Measurements from ENCODE around the gene PGAM2.
A peak's percentile ranks its signal among the peaks of the same experiment; 100 is the strongest.

The PGAM2 gene

DNA sequence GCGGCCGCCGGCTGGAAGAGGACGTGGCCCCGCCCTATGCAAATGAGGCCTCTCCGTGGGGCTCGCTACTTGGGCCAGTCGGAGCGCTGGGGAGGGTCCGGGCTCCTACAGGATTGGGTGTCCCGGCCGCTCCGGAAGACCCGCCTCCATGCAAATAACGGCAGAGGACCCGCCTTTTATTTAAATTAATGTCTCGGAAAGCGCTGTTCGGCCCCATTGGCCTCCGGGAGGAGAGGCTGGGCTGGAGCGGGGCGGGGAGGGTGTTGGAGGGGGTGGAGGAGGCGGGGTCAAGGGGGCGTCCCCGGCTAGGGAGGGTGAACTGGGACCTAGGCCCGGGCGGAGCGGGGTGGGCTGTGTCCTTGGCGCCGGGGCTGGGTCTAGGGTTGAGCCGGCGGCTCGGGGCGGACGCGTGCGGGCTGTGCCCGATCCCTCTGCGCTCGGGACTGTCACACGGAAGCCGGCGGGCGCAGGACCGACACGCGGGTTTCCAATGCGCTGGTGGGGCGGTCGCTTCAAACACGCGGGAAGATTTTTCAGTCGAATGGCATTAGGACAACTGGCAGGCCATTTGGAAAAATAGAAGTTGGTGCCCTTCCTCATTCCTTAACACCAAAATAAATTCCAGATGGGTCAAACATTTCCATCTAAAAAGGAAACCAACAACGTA lies 17.3 kb upstream of the PGAM2 start:
- DNase-seq (ENCODE audit: low spot score), result peak; percentile 99

DNA sequence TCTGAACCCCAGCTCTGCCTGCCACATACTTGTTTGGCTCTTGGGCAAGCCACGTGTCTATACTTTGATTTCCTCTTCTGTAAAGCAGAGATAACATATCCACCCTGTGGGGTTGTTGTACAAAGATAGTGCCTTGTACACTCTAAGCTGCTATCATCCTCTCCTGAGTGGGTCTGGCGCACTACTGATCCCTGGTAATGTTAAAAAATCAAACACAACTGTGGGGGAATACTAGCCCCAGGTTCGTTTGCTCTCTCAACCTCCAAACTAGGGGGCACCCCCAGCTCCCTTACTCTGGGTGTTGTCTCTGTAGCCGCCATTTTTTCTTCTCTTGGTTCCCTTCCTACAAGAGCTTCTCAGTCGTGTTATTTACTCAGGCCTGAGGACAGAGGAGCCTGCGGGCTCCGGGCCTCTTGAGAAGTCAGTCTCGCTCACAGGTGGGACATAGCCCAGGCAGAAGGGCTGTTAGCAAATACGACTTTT lies 15.9 kb upstream of the PGAM2 start:
- peak; percentile 42 for DNase-seq (ENCODE audit: low spot score)

DNA sequence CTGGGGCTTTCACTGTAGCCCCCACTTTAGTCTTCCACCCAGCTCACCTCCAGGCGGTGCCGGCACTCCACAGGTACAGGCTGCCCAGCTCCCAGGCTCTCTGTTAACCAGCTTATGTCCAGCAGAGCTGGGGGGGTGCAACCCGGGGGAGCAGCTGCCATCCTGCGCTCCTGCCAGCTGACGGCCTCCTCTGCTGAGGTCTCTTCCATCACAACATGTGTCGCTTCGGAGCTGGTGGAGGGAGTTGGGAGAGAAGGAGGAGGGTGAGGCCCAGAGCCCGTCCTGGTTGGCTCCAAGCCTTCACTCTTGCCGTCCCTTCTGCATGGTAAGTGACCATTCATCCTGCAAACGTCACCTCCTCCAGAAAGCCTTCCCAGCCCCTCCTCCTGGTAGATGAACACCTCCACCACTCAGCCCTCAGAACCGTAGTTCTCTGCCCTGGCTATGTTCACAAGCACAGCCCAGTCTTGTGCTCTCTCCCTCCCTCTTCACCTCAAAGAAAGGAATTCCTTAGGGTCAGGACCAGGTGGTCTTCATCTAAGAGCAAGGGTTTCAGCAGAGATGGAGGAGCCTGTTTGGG lies 15.4 kb upstream of the PGAM2 start:
- DNase-seq (ENCODE audit: low spot score), result no peak

DNA sequence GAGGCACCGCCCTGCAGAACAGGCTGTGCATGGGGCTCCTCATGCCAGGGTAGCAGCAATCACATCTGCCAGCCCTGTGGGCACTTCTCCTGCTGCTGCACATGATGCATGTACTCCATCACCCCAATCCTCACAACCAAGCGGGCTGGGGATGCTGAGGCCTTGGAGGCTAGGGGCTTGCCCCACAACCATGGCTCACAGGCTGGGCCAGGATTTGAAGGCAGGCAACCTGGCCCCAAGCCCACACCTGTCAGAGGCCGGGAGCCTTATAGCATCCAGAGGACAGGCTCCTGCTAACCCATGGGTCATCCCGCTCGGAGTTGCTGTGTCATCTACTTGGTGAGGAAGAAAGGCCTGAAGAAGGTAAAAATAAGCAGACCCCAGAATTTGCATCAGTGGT lies 14.8 kb upstream of the PGAM2 start:
- DNase-seq (ENCODE audit: low spot score), result no peak

DNA sequence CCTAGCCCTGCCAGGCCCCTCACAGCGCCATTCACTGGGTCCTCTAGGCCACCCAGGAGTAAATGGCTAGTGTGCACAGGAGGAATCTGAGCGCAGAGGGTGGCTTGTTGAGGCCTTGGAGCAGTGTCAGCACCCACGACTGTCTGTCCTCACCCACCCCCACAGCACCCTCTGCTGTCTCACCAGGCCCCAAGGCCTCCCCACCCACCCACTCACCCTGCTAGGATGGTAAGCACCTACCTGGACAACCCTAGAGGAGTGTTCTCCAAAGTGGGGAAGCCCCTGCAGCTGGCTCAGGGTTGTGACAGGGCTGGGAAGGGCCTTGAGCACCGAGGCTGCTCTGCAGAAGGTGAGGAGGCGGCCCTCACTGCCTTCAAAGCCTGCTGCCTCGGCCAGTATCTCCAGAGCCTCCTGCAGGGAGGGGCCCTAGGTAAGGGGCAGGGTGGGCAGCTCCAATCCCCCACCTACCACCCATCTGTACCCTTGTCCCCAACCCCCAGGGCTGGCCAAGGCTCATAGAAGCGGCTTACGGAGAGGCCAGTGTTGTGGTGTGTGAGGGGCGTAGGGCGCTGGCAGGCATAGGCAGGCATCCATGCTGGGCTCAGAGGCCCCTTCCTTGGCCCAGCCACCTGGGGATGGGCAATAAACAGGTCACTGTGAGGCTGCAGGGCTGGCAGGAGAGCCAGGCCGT lies 14.1 kb upstream of the PGAM2 start:
- no peak for DNase-seq (ENCODE audit: low spot score)

DNA sequence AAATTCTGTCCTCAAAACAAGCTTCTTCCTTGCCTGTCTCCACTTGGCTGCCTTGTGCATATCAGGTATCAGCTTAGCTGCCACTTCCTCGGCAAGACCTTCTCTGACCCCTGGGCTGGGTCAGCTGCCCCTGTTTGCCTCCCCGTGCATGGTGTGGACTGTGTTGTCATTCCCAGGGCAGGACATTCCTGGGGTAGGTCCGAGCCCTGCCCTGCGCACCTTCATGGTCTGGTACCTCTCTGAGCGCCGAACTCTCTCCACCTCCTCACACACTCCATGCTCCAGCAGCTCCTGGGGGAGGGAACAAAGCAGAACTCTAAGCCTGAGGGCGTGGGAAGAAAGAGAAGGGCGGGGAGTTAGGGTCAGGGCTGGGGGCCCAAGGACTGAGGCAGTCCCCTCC lies 13.2 kb upstream of the PGAM2 start:
- no peak for DNase-seq (ENCODE audit: low spot score)

DNA sequence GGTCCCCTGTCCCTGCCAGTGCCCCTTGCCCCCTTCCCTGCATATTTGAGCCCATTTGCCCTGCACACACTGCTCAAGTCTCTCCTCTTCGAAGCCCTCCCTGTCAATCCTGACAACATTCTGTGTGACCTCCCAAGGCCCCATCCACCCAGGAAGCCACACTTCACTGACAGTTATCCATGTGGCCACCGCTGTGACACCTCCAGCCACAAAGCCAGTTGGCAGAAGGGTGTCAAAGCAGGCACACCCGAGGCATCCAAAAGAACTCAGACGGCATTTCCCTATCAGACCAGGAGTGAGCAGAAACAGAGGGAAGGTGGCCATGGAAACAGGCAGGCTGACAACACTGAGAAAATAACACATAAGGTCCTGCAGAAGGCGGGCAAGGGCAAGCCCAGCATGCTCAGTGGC lies 12.3 kb upstream of the PGAM2 start:
- no peak for DNase-seq (ENCODE audit: low spot score)

DNA sequence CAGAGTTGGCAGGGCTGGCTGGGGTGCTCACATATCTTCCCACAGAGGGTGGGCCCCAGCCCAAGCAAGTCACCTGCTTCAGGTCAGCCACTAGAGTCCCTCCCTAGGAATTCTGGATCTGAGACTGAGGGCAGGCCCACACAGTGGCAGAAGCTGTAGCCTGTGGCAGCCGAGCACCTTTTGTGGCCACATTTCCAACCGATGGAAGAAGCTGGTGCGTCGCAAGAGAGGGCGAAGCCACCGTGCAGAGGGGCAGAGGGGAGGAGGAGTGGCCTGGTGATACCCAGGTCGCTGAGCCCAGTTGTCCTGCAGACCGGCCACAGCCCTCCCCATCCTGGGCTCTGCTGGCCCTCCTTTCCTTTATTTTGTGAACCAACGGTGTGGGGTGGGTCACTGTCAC lies 11.7 kb upstream of the PGAM2 start:
- no peak for DNase-seq (ENCODE audit: low spot score)

DNA sequence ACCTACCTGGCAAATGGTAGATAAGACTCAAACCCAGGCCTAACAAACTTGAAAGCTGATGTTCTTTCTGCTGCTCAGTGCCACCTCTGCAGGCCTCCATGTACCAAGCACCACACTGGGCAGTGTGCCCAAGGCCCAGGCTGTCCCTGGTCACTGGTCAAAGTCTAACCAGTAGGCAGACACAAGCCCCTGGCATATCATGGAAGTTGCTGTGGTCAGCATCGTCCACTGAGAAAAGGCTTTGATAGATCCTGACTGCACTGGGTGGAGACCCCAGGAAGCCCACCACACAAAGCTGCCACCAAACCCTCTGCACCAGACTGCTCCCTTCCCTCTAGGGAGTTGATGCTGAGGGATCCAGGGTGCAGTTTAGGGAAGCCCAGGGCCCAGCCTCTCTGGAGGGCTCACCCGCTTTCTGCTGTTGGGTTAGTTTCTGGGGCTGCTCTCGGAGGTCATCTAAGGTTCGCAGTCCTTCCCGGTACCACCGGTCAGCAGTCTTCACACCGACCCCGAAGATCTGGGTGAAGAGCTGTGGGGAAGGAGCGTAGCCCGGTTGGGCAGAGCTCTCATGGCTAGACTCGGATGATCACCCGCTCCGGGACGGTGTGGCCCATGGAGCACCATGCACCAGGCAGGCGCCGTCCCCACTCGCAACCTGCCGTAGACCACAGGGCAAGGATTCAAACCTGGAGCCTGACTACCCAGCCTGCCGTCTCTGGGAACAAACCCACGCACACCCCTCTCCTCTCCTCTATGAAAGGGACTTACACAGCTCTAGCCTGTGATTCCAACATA lies 10.9 kb upstream of the PGAM2 start:
- no peak for DNase-seq (ENCODE audit: low spot score)

DNA sequence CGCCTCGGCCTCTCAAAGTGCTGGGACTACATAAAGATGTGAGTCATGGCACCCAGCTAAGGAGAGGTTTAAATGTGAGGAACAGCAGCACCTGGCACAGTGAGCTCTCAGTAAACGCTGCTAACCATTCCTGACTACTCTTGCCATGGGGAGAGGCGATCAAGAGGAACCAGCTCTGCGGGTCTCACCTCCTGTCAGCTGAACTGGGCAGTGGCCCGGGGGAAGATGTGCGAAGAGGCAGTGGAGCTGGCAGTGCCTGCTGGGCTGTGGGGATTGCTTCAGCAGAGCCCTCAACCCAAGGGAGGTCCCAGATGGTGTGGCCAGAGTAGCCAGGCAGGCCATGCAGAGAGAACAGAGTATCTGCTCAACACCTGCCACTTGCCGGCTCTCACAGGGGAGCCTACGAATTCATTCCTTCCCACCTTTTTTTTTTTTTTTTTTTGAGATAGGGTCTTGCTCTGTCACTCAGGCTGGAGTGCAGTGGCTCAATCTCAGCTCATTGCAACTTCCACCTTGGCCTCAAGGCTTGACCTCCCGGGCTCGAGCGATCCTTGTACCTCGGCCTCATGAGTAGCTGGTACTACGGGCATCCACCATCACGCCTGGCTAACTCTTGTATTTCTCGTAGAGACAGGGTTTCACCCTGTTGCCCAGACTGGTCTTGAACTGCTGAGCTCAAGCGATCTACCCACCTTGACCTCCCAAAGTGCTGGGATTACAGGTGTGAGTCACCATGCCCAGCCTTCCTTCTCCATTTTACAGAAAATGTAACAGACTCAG lies 10.1 kb upstream of the PGAM2 start:
- no peak for DNase-seq (ENCODE audit: low spot score)

DNA sequence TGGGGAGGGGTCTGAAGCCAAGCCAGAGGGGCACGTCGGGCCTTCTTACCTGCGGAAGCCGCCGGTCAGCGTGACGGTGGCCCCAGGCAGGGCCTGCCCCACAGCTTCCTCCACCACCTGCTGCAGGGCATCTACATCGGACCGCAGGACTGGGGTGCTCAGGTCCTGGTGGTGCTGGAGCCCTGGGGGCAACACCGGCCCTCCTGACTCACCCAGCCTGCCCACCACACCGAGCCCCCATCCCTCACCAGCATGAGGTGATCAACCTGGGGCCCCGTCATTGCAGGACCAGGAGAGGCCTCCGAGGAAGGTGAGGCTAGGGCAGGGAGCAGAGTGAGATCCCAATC lies 9.0 kb upstream of the PGAM2 start:
- DNase-seq (ENCODE audit: low spot score), result no peak

DNA sequence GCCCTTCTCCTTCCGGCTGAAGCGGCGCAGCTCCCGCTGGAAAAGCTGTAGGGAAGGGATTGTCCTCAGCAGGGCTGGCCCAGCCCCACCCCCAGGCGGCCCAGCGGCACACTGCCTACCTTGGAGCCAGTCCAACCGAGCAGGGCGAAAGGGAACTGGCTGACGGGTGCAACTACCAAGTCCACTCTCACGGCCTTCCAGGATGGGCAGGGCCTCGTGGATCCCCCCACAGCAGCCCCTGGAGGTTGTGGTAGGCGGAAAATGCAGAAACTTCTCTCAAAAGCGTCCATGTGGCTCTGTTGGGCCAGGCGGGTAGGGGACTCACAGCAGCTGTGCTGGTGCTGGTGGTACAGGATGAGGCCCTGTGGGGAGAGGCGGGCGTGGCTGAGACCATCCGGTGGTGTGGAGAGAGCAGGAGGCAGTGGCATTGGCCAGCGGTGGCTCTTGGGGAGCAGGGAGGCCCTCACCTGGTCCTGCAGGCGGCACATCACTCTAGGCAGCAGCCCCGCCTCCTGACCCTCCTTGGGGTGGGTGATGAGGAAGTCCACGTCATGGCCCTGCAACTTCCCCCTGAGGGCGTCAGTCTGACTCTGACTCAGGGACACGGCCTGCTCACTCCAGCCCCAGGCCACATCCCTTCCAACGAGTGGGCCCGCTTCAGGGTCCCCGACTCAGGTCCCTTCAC lies 8.4 kb upstream of the PGAM2 start:
- DNase-seq (ENCODE audit: low spot score), result peak; percentile 50

DNA sequence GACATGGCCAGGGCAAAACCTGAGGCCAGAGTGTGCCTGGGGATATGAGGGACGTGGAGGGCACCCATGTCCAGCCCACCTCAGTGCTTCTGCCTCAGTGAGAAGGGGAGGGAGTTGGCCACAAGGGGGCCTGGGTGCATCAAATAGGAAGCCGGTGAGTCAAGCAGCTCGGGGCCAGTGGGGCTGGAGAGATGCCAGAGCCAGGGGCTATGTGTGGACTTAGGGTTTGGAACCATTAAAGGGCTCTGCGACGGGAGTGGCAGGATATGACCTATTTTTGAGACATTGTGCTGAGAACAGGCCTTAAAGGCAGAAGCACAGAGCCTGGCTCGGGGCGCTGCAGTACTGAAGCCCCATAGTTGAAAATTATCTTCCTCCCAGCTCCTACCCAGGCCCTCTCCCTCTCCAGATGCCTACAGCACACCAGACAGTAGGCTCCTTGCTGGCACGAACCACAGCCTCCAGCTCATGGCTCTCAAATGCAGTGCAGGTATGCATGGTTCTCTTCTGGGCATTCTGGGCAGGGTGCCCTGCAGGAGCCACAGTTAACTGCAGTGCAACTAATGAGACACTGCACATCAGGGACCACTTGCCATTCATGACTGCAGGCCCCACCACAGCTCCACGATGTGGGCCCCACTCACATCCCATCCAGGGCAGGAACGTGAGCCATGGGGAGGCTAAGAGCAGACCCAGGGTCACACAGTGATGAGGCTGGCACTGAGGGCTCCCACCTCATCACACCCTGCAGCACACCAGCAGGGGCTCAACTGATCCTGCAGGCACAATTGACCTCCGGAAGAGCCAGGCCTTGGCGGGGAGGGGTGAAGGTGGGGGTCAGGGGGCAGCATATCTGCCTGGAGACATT lies 7.2 kb upstream of the PGAM2 start:
- DNase-seq (ENCODE audit: low spot score), result peak; percentile 42

DNA sequence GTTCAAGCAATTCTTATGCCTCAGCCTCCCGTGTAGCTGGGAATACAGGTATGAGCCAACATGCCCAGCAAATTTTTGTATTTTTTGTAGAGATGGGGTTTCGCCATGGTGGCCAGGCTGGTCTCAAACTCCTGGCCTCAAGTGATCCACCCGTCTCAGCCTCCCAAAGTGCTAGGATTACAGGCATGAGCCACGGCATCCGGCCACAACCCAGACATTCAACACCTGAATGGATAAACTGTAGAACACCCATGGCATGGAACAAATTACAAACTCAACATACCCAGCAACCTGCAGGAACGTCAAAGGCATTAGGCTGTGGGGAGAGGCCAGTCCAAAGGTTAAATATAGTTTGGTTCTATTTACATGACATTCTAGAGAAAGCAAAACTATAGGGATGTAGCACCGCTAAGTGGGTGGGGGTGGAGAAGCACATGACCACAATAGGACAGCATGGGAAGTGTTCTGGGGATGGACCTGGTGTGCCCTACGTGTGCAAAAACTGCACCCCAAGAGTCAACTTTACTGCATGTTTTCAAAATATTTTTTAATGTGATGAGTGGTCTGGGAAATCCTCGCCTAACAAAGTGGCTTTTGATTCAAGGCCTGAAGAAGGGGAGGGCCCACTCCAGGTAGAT lies 6.5 kb upstream of the PGAM2 start:
- DNase-seq (ENCODE audit: low spot score), result no peak

DNA sequence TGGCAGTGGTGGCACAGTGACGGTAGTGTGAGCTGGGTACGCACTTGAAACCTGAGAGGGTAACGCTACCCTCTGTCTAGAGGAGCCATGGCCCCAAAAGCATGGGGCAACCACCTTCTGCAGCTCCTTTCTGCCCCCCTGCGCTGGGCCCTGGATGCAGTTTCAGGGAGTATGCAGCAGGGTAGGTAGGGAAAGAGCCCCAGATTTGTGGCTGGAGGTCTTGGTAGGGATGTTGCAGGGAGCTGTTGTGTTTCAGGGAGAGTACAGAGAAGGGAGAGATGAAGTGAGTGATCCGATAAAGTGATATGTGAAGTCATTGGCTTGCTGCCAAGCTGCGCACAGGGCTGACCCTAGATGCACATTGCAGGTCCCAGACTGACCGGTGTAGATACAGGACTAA lies 2.7 kb upstream of the PGAM2 start:
- no peak for DNase-seq (ENCODE audit: low spot score)

DNA sequence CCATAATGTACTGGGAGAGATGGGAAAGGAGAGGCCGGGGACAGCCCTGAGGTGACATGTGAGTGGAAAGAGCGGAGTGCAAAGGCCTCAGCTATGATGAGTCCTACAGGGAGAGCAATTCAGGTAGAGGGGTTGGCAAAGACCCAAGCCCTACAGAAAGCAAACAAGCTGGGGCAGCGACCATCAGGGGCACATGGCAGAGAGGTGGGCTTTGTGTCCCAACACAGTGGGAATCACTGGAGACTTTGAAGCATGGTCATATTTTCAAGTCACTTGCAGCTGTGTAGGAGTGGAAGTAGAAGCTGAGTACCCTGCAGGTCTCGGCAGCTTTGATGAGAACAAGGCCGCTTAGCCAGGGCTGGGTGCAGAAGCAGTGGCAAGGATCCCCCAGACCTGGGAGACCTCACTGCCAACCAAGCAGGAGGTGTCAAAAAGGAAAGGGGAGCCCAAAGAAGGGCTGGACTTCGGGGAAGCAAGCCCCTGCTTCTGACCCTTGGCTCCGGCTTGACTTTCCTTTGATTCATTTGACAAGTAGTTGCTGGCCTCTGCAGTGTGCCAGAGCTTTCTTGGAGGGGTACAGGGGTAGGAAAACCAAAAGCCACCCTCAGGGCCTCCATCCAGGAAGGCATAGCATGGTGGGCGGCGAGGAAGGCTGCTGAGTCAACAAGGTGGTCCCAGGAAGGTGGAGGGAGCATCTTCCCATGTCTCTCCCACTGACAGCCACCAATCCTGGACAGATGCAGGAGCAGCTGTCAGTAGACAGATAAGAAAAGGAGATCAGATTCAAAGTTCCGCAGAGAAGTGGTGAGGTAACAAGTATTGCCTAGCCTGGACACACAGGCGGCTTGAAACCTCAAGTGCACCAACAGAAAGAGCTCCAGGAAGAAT lies 1.9 kb upstream of the PGAM2 start:
- DNase-seq (ENCODE audit: low spot score), result no peak

DNA sequence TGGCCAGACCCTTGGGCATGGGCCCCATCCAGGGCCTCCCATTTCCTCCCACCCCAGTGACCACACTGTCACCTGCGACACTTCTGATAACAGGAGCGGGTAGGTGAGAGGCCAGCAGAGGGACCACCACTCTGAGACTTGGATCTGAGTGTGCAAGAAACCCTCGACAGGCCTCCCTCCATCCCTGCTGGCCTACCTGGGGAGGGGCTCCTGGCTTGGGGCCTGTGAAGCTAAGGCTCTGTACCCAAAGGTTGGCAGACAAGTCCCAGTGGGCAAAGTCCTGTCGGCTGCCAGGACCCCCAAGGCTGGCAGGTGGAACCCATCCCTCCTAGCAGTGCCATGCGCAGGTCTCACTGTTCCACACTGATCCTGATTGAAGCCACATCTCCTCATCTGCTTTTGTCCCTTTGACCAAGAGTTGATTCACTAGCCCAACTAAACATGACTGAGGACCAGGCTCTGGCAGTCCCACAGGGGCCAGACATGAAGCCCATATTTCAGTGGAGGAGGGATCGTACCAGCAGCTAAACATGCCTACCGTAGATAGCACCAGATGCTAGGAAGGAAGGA lies 1.2 kb upstream of the PGAM2 start:
- DNase-seq (ENCODE audit: low spot score), result no peak

DNA sequence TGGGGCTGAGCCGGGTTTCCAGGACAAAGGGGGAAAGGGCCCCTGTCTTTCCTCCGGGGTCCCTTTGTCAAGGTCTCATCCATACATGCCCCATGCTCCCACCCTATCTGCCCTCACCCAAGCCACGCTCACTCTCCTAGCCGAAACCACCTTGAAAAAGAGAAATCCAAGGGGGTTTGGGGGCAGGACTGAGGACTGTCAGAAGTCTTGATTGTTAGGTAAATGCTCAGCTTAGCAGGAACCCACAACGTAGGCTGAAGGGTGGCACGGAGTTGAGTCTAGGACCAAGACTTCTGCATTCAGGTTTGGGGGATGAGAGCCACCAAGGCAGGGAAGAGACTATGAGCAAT lies 719 bp upstream of the PGAM2 start:
- no peak for DNase-seq (ENCODE audit: low spot score)
